Endothelial cell of umbilical vein (primary cell): Measurements from ENCODE around the gene DIPK1C. TPM values are rescaled to one million over a fixed set of nuclear protein-coding genes. Genes with fewer than 3 reads are reported as not detected.

ENCODE experiments used
- BruUV-seq: library from RNA; stranded (reverse); fragments of 400-500 nt; replicated peaks from 2 replicates; lab custom pipeline; 2021; lab: Mats Ljungman, UMichigan
- CTCF ChIA-PET: fragments of 300-600, 350-600 bp; sonication (Branson Sonifier 250); formaldehyde crosslinking; loops from one replicate; lab custom pipeline; 2021; ENCODE audit warnings: antibody characterized with exemption, inconsistent platforms; lab: Charles Lee
- POLR2A ChIA-PET: fragments of 300-600, 350-600 bp; sonication (Branson Sonifier 250); formaldehyde crosslinking; loops from one replicate; lab custom pipeline; 2021; ENCODE audit warnings: antibody characterized with exemption, inconsistent platforms; lab: Charles Lee
- DNase-seq: peaks from one replicate; pipeline ENCODE4 v3.0.0-alpha.2; 2011; ENCODE audit warnings: low read depth, low spot score
- FAIRE-seq: peaks from 2 replicates; lab custom pipeline; 2011; peaks lifted over from hg19 to GRCh38; lab: Jason Lieb, UNC
- H2AFZ ChIP-seq: 2 replicates; pipeline ENCODE4 v1.6.0; 2012; ENCODE audit warnings: low read depth, low read length, control low read depth, inconsistent platforms
- H3K27ac ChIP-seq: 2 replicates; pipeline ENCODE4 v1.5.1; 2011; ENCODE audit warnings: low read depth, mild to moderate bottlenecking, control low read depth, low read length, moderate library complexity; ENCODE audit not compliant: insufficient read depth
- H3K27me3 ChIP-seq, 2 experiments: 2 replicates each; pipeline versions ENCODE4 v1.6.0 to v1.6.1; 2011; ENCODE audit warnings: low read length in 2 of 2, mixed read lengths in 1 of 2; ENCODE audit not compliant: control insufficient read depth in 2 of 2, insufficient read depth in 2 of 2
- H3K36me3 ChIP-seq, 2 experiments: 2 replicates in 1 of 2; 3 replicates in 1 of 2; pipeline ENCODE4 v1.5.1; 2011; ENCODE audit warnings: low read length in 2 of 2, mild to moderate bottlenecking in 1 of 2, moderate library complexity in 1 of 2; ENCODE audit not compliant: control insufficient read depth in 2 of 2, insufficient read depth in 2 of 2; ENCODE audit errors: extremely low read depth in 1 of 2
- H3K4me1 ChIP-seq: 3 replicates; pipeline ENCODE4 v1.5.1; 2011; ENCODE audit warnings: mild to moderate bottlenecking, low read length; ENCODE audit not compliant: control insufficient read depth, insufficient read depth; ENCODE audit errors: extremely low read depth
- H3K4me2 ChIP-seq: 2 replicates; pipeline ENCODE4 v1.6.1; 2011; ENCODE audit warnings: low read length, control low read depth, mixed read lengths; ENCODE audit not compliant: insufficient read depth
- H3K4me3 ChIP-seq, 3 experiments: fragments of 200-600 bp in 1 of 3; sonication (generic), shearing (Covaris generic) in 1 of 3; replicated peaks in 1 of 3; 2 replicates each; pipeline ENCODE4 v1.5.1; 2011 to 2016; ENCODE audit warnings: control low read depth in 3 of 3, low read length in 3 of 3, mild to moderate bottlenecking in 2 of 3, inconsistent platforms in 1 of 3, low read depth in 1 of 3, moderate library complexity in 1 of 3; ENCODE audit not compliant: insufficient read depth in 1 of 3
- H3K79me2 ChIP-seq: 2 replicates; pipeline ENCODE4 v1.6.0; 2012; ENCODE audit warnings: low read length, inconsistent platforms; ENCODE audit not compliant: control insufficient read depth, insufficient read depth
- H3K9ac ChIP-seq: replicated peaks from 2 replicates; pipeline ENCODE3; 2011; ENCODE audit warnings: low read length, control low read depth; ENCODE audit not compliant: insufficient read depth; ENCODE audit errors: extremely low read depth
- H3K9me1 ChIP-seq: replicated peaks from 3 replicates; pipeline ENCODE4 v1.6.0; 2011; ENCODE audit warnings: mild to moderate bottlenecking, low read length; ENCODE audit not compliant: control insufficient read depth, insufficient read depth; ENCODE audit errors: extremely low read depth
- H3K9me3 ChIP-seq: replicated peaks from 2 replicates; pipeline ENCODE4 v1.5.1; 2012; ENCODE audit warnings: low read length, inconsistent platforms; ENCODE audit not compliant: control insufficient read depth, insufficient read depth
- H4K20me1 ChIP-seq: replicated peaks from 2 replicates; pipeline ENCODE3; 2011; ENCODE audit warnings: mild to moderate bottlenecking, low read length; ENCODE audit not compliant: control insufficient read depth, insufficient read depth; ENCODE audit errors: extremely low read depth
- EZH2 ChIP-seq: IDR thresholded peaks from 2 replicates; pipeline ENCODE4 v1.6.1; 2012; ENCODE audit warnings: borderline replicate concordance, low read depth, mild to moderate bottlenecking, moderate library complexity, low read length, inconsistent platforms; ENCODE audit not compliant: severe bottlenecking
- FOS ChIP-seq: IDR thresholded peaks from 2 replicates; pipeline ENCODE4 v1.6.1; 2011; ENCODE audit warnings: mild to moderate bottlenecking, low read length, moderate library complexity, borderline replicate concordance; ENCODE audit not compliant: insufficient read depth
- GATA2 ChIP-seq: IDR thresholded peaks from 2 replicates; pipeline ENCODE4 v1.7.0; 2011; ENCODE audit warnings: low read depth, mild to moderate bottlenecking, moderate library complexity, mixed read lengths, low read length; ENCODE audit not compliant: insufficient read length, insufficient read depth
- JUN ChIP-seq: IDR thresholded peaks from 2 replicates; pipeline ENCODE4 v1.6.1; 2011; ENCODE audit warnings: borderline replicate concordance, low read depth; ENCODE audit not compliant: insufficient read length, insufficient read depth
- MAX ChIP-seq: IDR thresholded peaks from 2 replicates; pipeline ENCODE4 v1.6.1; 2011; ENCODE audit not compliant: insufficient read depth, insufficient read length
- MYC ChIP-seq: IDR thresholded peaks from one replicate; pipeline ENCODE4 v1.6.1; 2011; ENCODE audit warnings: mild to moderate bottlenecking, low read depth, low read length
- POLR2A ChIP-seq: IDR thresholded peaks from 2 replicates; pipeline ENCODE4 v1.6.1; 2012; ENCODE audit warnings: low read depth, mild to moderate bottlenecking, control low read depth, low read length
- POLR2AphosphoS5 ChIP-seq: IDR thresholded peaks from 2 replicates; pipeline ENCODE4 v1.6.1; 2012; ENCODE audit warnings: low read depth, mild to moderate bottlenecking, control low read depth, low read length, moderate library complexity; ENCODE audit not compliant: insufficient read depth
- dilution Hi-C: fragments of 300-500 bp; cut with MboI; formaldehyde crosslinking; loops from one replicate; pipeline ENCODE4 v1.15.0; 2019; ENCODE audit warnings: low sequenced_read_pairs; ENCODE audit not compliant: extremely low pct_ligation_motif_present
- intact Hi-C: fragments of 100-400 bp; cut with micrococcal nuclease; formaldehyde crosslinking; loops from one replicate; pipeline ENCODE4 v1.10.0; 2022
- polyA plus RNA-seq, 4 experiments: library from polyadenylated mRNA; depleted of rRNA in 3 of 4; stranded (reverse) in 3 of 4; unstranded in 1 of 4; fragments of >200 nt; gene quantifications; 2 replicates each; pipeline versions ENCODE4 v1.2.1 to v1.2.3, GENCODE V29; 2011 to 2012; ENCODE audit warnings: missing spikeins in 1 of 4
- total RNA-seq: library from RNA; stranded (reverse); gene quantifications from 2 replicates; pipeline ENCODE4 v1.2.3, GENCODE V29; 2021
- TF ChIP-seq, protein P1 (sequence below), 2 donors: IDR thresholded peaks; 1 replicate in 1 of 2; 2 replicates in 1 of 2; pipeline ENCODE4 v1.5.1; 2011; ENCODE audit warnings: low read length in 2 of 2, mild to moderate bottlenecking in 2 of 2, moderate library complexity in 2 of 2, control low read depth in 1 of 2, inconsistent platforms in 1 of 2, low read depth in 1 of 2; ENCODE audit not compliant: insufficient read depth in 1 of 2; ENCODE audit errors: extremely low read depth in 1 of 2

DIPK1C gene
- total and polyA plus RNA-seq, 2 donors (not counting 3 experiments of a cell fraction or from before 2014, with no cell fraction given) = not detected

DNA sequence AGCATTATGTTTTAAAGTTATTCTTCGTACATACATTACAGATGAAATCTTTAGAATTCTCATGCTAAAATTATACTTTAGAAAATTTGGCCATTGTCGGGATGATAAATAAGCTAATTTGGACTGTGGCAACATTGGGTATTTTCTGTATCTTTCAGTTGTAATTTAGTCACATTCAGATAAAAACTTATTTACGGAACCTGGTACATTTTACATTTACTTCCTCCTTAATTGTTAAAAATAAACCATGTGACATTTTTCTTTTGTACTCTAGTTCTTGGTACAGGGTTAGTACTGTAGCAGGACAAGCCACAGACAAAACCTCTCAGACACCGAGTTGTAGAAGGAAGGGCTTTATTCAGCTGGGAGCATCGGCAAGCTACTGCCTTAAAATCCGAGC is 43.3 kb upstream of the DIPK1C start:
- dilution Hi-C loops = no loop called here
- H4K20me1 ChIP-seq = no peaks in the 10 kb centered on the region
- no peaks in the 10 kb centered on the region for H3K27me3 ChIP-seq
- BruUV-seq = no TSS peak
- POLR2A ChIA-PET = no interaction called here
- no peak overlapping the region for H3K27ac ChIP-seq
- H3K4me2 ChIP-seq = no peak overlapping the region
- no peak for DNase-seq
- no peaks in the 10 kb centered on the region for H3K9me3 ChIP-seq
- intact Hi-C loops = no loop called here
- no peaks in the 10 kb centered on the region for H3K9me1 ChIP-seq
- no peak overlapping the region for H2AFZ ChIP-seq
- TF ChIP-seq POLR2A = no peak
- TF ChIP-seq MYC = no peak
- TF ChIP-seq GATA2 = no peak
- TF ChIP-seq MAX = no peak
- no peak for TF ChIP-seq FOS
- TF ChIP-seq, protein P1, sequence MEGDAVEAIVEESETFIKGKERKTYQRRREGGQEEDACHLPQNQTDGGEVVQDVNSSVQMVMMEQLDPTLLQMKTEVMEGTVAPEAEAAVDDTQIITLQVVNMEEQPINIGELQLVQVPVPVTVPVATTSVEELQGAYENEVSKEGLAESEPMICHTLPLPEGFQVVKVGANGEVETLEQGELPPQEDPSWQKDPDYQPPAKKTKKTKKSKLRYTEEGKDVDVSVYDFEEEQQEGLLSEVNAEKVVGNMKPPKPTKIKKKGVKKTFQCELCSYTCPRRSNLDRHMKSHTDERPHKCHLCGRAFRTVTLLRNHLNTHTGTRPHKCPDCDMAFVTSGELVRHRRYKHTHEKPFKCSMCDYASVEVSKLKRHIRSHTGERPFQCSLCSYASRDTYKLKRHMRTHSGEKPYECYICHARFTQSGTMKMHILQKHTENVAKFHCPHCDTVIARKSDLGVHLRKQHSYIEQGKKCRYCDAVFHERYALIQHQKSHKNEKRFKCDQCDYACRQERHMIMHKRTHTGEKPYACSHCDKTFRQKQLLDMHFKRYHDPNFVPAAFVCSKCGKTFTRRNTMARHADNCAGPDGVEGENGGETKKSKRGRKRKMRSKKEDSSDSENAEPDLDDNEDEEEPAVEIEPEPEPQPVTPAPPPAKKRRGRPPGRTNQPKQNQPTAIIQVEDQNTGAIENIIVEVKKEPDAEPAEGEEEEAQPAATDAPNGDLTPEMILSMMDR (IDR thresholded peaks at IDR 0.05; ENCODE audit: extremely low read depth in 1 of 2, insufficient read depth in 1 of 2, low read depth in 1 of 2, low read length in 2 of 2) = no peak
- no peak for TF ChIP-seq EZH2
- TF ChIP-seq JUN = no peak
- no peak for TF ChIP-seq POLR2AphosphoS5
- peak; percentile 8 for FAIRE-seq
- H3K36me3 ChIP-seq = peaks cover 3 to 16% of the 10 kb centered on the region in 2 experiments
- peaks cover 11% of the 10 kb centered on the region for H3K4me1 ChIP-seq
- H3K9ac ChIP-seq = no peak overlapping the region
- CTCF ChIA-PET = interaction anchor here (0.7 kb wide), 1 partner anchor 51 kb away, joined by 3 read pairs; no protein-coding TSS in a partner anchor
- H3K79me2 ChIP-seq = peaks cover 23% of the 10 kb centered on the region
- no peak overlapping the region for H3K4me3 ChIP-seq
